ENCODE results near the gene TBC1D32.

DNA sequence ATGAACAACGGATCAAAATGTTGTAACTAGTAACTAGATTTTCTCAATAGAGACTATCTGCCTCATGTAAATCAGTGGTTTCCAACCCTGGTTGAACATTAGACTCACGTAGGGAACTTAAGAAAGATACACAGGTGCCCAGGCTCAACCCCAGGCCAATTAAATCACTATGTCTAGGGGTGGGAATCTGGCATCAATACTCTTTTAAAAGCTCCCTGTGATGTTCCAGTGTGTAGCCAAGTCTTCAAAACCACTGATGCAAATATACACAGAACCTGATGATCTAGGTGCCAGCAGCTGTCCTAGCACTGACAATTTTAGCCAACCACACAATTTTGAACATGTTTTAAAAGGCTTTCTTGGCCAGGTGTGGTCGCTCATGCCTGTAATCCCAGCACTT, 128.7 kb downstream of the TBC1D32 start:
- no peak for TF ChIP-seq POLR2A (IDR thresholded peaks at IDR 0.05; ENCODE audit: low read depth, low read length)
- TF ChIP-seq, protein P1, sequence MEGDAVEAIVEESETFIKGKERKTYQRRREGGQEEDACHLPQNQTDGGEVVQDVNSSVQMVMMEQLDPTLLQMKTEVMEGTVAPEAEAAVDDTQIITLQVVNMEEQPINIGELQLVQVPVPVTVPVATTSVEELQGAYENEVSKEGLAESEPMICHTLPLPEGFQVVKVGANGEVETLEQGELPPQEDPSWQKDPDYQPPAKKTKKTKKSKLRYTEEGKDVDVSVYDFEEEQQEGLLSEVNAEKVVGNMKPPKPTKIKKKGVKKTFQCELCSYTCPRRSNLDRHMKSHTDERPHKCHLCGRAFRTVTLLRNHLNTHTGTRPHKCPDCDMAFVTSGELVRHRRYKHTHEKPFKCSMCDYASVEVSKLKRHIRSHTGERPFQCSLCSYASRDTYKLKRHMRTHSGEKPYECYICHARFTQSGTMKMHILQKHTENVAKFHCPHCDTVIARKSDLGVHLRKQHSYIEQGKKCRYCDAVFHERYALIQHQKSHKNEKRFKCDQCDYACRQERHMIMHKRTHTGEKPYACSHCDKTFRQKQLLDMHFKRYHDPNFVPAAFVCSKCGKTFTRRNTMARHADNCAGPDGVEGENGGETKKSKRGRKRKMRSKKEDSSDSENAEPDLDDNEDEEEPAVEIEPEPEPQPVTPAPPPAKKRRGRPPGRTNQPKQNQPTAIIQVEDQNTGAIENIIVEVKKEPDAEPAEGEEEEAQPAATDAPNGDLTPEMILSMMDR (IDR thresholded peaks at IDR 0.05; ENCODE audit: extremely low read depth in 1 of 2, insufficient read depth in 1 of 2, low read depth in 1 of 2, low read length in 2 of 2) = no peak
- TF ChIP-seq EZH2 (IDR thresholded peaks at IDR 0.05; ENCODE audit: borderline replicate concordance, low read depth, low read length, severe bottlenecking) = no peak

Data from endothelial cell of umbilical vein (primary cell).